SJSA1 (cell line): Measurements from ENCODE around the gene UBAP2. TPM values are rescaled to one million over a fixed set of nuclear protein-coding genes. Genes with fewer than 3 reads are reported as not detected.
"Not testable (repeated sequence)": the region's sequence is repeated elsewhere in the genome, so short reads cannot be mapped to it uniquely, and the experiment has no call there.

Experiments used
- DNase-seq, 2 experiments: peaks; one replicate each; pipeline ENCODE4 v3.0.0-alpha.2; 2015 to 2020; ENCODE audit warnings: low spot score in 2 of 2, low read depth in 1 of 2
- H3K27ac ChIP-seq: fragments of 250-450 bp; sonication (Bioruptor Pico); 2 replicates; pipeline ENCODE4 v1.5.1; 2020; ENCODE audit warnings: mild to moderate bottlenecking, moderate library complexity
- H3K27me3 ChIP-seq: fragments of 250-450 bp; sonication (Bioruptor Pico); replicated peaks from 2 replicates; pipeline ENCODE4 v1.5.1; 2020; ENCODE audit warnings: mild to moderate bottlenecking, moderate library complexity
- H3K36me3 ChIP-seq: fragments of 250-450 bp; sonication (Bioruptor Pico); 2 replicates; pipeline ENCODE4 v1.5.1; 2020; ENCODE audit warnings: mild to moderate bottlenecking
- H3K4me1 ChIP-seq: fragments of 250-450 bp; sonication (Bioruptor Pico); replicated peaks from 2 replicates; pipeline ENCODE4 v1.6.1; 2021; ENCODE audit warnings: mild to moderate bottlenecking
- H3K4me3 ChIP-seq: fragments of 250-450 bp; sonication (Bioruptor Pico); 2 replicates; pipeline ENCODE4 v1.5.1; 2020; ENCODE audit warnings: mild to moderate bottlenecking
- H3K9me3 ChIP-seq: fragments of 250-450 bp; sonication (Bioruptor Pico); replicated peaks from 2 replicates; pipeline ENCODE4 v1.5.1; 2020; ENCODE audit warnings: mild to moderate bottlenecking
- total RNA-seq: library from RNA; depleted of rRNA; stranded (reverse); fragments of >200 nt; shearing (Covaris generic); gene quantifications from 2 replicates; pipeline ENCODE4 v1.2.3, GENCODE V29; 2014

The UBAP2 gene
- total RNA-seq, 1 experiment from 2014 or later, result 10.7 TPM

DNA sequence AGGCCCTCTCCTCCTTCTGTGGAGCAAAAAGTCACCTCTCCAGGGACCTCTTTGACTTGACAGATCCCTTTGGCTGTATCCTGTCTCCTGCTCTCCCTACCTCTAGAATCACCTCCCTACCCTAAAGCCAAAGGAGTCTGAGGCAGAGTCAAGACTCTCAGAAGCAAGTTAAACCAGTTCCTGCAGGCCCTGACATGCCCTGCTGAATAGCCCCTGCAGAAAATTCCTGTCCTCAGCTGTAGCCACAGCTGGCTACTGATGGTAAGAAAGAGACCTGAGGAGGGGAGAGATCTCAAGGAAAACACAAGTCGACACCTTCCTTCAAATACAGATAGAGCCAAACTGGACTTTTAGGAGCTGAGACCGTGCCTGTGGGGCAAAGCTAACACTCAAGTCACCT, 23.7 kb upstream of the UBAP2 start:
- Histone ChIP-seq H3K4me1 (peaks cover 8% of the 10 kb centered on the region), H3K27ac (no peak overlapping the region), H3K36me3 (no peaks in the 10 kb centered on the region), H3K27me3 (no peaks in the 10 kb centered on the region), H3K9me3 (no peaks in the 10 kb centered on the region), H3K4me3 (no peak overlapping the region)
- DNase-seq, result no peak

DNA sequence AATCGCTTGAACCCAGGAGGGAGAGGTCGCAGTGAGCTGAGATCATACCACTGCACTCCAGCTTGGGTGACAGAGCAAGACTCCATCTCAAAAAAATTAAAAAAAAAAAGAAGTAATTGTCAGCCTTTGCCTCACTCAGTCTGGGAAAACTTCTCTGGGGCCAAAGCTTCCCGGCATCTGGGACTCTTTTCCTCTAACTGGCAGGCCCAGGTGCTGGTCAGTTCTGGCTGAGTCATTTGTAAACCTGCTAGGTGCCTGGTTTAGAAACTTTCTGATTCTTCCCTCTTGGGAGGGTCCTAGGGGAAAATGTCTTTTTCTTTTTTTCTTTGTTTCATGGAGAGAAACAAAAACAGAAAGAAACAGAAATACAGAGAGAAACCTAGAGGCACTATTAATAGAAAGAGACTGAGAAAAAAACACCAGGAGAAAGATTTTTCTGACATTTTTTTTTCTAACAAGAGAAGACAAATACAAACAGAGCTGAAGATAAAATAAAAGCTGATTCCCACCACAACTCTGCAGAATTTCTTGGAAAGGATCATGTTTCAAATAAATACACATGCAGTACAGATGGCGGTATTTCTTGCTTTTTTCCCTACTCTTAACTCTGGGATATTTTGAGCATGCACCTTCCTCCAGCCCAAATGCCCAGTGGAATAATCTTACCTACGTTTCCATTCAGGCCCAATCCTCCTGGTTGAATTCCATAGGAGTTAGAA, 22.1 kb upstream of the UBAP2 start:
- Histone ChIP-seq H3K27ac (no peak overlapping the region), H3K4me1 (peaks cover 8% of the 10 kb centered on the region), H3K36me3 (no peaks in the 10 kb centered on the region), H3K4me3 (no peak overlapping the region), H3K27me3 (no peaks in the 10 kb centered on the region), H3K9me3 (no peaks in the 10 kb centered on the region)
- no peak for DNase-seq

DNA sequence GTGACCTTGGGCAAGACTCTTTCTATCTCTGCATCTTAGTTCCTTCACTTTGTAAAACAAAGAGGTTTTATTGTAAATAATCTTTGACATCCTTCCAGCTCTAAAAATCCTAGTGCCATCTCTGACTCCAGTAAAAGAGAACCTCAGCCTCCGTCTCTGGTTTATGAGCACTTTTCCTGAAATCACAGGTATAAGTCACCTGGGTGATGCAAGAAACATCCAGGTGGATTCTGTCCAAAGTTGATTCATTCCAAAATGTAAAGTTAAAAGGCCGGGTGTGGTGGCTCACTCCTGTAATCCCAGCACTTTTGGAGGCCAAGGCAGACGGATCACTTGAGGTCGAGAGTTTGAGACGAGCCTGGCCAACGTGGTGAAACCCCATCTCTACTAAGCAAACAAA, 21.1 kb upstream of the UBAP2 start:
- Histone ChIP-seq H3K4me3 (no peak overlapping the region), H3K36me3 (no peaks in the 10 kb centered on the region), H3K27ac (no peak overlapping the region), H3K9me3 (no peaks in the 10 kb centered on the region), H3K27me3 (no peaks in the 10 kb centered on the region), H3K4me1 (peaks cover 8% of the 10 kb centered on the region)
- no peak for DNase-seq

DNA sequence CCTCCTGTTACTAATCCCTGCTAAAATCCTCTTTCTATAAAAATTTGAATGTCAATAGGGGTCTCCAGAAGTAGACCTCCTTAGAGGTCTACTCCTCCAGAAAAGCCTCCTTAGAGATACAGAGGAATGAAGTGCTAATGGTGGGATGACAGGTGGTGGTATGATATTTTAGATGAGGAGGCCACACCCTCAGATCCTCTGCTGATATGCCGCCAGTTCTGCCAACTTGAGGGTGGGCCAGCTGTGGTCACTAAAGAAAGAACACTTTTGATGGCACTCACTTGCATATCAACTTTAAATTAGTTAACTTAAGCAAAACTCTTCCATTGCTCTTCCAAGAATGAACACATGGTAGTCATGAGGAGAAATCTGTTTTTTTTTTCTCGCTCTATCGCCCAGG, 16.9 kb upstream of the UBAP2 start:
- Histone ChIP-seq H3K27me3 (no peaks in the 10 kb centered on the region), H3K4me1 (no peaks in the 10 kb centered on the region), H3K4me3 (no peak overlapping the region), H3K9me3 (no peaks in the 10 kb centered on the region), H3K27ac (no peak overlapping the region), H3K36me3 (no peaks in the 10 kb centered on the region)
- no peak for DNase-seq

DNA sequence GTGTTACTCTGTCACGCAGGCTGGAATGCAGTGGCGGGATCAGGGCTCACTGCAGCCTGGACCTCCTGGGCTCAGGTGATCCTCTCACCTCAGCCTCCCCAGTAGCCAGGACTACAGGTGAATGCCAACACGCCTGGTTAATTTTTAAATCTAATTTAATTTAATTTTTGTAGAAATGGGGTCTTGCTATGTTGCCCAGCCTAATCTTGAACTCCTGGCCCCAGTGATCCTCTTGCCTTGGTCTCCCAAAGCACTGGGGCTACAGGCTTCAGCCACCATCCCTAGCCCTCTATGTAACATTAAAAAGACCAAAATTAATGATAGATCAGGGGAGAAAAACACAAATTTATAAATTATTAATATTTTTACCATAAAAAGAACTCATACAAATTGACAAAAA, 11.3 kb upstream of the UBAP2 start:
- H3K36me3 ChIP-seq, result no peaks in the 10 kb centered on the region
- no peak overlapping the region for H3K4me3 ChIP-seq
- no peak for DNase-seq
- H3K27ac ChIP-seq, result no peak overlapping the region
- H3K27me3 ChIP-seq, result no peaks in the 10 kb centered on the region
- H3K4me1 ChIP-seq, result no peaks in the 10 kb centered on the region
- H3K9me3 ChIP-seq, result no peaks in the 10 kb centered on the region

DNA sequence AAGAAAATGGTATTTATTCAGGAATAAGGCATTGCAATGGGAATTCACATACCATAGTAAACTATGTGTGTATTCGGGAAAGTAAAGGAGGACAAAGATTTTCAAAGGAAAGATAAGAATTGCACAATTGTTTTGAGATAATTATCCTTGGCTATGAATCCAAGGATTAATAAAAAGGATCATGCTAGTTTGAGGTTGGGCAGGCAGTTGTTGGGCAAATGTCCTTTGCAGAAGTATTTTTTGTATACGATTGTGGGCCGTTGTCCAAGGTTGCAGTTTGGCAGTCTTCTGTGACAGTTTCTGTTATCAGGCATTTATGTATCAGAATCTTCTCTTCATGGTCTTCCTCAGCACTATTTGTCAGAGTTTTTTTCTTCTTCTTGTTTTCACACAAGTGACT, 10.6 kb upstream of the UBAP2 start:
- Histone ChIP-seq H3K27ac (no peak overlapping the region), H3K9me3 (no peaks in the 10 kb centered on the region), H3K4me3 (no peak overlapping the region), H3K36me3 (no peaks in the 10 kb centered on the region), H3K4me1 (no peaks in the 10 kb centered on the region), H3K27me3 (no peaks in the 10 kb centered on the region)
- no peak for DNase-seq

DNA sequence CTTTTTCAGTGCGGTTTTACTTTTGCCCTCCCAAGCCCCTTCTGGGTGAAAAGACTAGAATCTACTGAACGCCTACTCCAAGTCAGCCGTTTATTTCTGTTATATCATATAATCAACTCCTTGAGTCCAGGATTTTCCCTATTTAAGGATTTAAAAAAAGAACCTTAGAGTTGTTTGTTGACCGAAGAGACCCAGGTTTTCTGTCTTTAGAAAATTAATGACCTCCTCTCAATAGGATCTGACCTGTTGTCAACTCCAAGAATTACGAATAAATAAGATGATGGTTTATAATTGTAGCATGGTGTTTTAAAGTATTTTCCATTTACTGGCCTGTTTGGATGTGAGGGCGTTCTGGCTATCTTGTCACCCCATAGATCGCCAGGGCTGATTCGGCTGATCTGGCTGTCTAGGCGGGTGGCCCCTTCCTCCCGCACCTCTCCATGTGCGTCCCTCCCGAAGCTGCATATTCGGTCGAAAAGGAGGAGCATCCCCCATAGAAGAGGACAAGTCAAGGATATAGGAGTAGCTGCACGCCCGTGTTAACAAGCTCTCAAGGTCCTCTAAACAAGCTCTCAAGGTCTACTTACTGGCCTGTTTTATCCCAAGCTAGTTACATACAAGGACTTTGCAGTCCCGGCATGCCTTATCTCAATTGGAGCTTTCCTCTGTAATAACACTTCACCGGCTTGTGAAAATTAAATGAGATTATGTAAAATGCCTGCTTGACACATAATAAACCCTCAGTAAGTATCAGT, 1.1 kb upstream of the UBAP2 start:
- peak overlapping the region; percentile 75 for H3K4me3 ChIP-seq
- H3K9me3 ChIP-seq, result no peaks in the 10 kb centered on the region
- no peaks in the 10 kb centered on the region for H3K27me3 ChIP-seq
- H3K27ac ChIP-seq, result peak overlapping the region; percentile 97
- no peaks in the 10 kb centered on the region for H3K36me3 ChIP-seq
- H3K4me1 ChIP-seq, result peaks cover 11% of the 10 kb centered on the region
- DNase-seq, result no peak

DNA sequence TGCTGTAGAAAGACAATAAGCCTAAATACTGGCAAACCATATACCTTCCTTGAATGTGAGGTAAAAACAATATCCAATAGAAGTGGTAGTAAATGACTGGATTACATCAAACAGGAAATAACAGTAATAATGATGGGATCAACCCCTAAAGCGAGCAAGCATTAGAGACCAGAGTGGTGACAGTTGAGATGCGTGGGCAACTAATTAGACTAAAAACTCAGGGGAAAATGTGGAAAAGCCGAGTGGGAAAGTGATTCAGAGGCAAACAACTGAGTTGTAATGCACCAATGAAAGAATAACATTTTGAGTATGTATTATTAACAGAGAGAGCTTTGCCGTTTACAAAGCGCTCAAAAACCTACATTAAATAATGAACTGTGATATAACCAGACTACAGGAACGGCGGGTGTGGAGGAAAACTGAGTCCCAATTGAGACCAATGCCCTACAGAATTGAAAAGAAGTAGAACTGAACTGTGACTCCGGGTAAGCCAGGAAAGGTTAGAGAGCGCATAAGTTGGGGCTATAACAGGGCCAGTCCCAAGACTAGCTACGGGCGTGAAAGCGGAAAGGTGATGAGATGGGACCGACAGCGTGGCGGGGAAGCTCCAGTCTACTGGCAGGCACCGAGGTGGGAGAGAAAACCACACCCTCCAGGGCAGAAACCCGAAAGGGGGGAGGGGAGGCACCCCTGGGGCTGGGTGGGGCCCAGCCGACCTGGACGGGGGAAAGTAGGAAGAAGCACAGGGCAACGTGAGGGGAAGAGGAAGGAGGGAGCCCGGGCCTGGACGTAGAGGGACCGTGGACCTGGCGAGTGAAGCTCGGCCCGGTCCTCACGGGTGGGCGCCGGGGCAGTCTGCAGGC, 592 bp downstream of the UBAP2 start:
- H3K4me3 ChIP-seq, result peak overlapping the region; percentile 75
- H3K27ac ChIP-seq, result peak overlapping the region; percentile 97
- H3K9me3 ChIP-seq, result no peaks in the 10 kb centered on the region
- no peaks in the 10 kb centered on the region for H3K27me3 ChIP-seq
- peak in 1 of 2 experiments; percentile 40 for DNase-seq
- peaks cover 11% of the 10 kb centered on the region for H3K4me1 ChIP-seq
- H3K36me3 ChIP-seq, result no peaks in the 10 kb centered on the region

DNA sequence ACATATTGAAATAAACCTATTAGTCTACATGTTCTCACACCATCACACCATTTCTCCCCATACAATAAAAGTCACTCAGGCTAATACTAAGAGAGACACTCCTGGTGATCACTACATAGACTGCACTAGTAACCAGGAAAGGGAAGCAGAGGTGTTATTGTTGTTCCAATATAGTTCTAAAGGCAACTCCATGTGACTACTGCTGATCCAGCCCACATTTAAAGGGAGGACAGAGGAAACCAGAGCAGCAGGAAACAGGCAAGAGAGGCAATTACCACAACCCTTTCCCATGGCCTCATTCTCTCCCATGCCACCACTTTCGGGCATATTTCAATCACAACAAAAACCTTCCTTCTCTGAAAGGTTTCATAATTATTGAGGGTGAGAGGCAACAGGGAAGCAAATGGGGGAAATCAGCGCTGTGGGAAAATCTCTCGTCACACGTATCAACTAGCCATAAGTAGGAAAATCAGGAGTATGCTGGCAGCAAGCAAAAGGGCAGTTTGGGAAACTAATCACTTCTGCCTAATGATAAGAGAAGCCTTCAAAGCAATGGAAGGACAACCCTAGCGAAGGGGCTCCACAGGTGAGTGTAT, 1.8 kb downstream of the UBAP2 start:
- Histone ChIP-seq H3K4me1 (peaks cover 11% of the 10 kb centered on the region), H3K4me3 (no peak overlapping the region), H3K36me3 (no peaks in the 10 kb centered on the region), H3K27ac (no peak overlapping the region), H3K27me3 (no peaks in the 10 kb centered on the region), H3K9me3 (no peaks in the 10 kb centered on the region)
- no peak for DNase-seq

DNA sequence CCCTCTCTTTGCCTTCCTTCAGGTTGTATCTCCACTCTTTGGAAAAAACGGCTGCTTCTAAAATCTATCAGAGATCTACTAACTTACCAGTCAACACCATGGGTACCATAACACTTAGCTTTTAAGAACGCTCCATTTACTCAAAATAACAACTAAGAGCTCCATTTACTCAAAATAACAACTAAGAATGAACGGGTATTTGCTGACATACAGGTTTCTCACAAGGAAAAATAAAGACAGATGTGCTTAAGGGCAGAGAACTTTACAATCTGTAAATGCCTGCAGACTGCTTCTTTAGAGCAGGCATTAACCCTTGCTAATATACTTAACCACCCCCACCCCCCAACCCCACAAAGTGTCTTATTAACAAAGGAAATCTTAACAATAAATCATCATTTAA, 2.8 kb downstream of the UBAP2 start:
- DNase-seq, result no peak
- Histone ChIP-seq H3K4me3 (no peak overlapping the region), H3K27me3 (no peaks in the 10 kb centered on the region), H3K27ac (no peak overlapping the region), H3K36me3 (no peaks in the 10 kb centered on the region), H3K9me3 (no peaks in the 10 kb centered on the region), H3K4me1 (peaks cover 11% of the 10 kb centered on the region)

DNA sequence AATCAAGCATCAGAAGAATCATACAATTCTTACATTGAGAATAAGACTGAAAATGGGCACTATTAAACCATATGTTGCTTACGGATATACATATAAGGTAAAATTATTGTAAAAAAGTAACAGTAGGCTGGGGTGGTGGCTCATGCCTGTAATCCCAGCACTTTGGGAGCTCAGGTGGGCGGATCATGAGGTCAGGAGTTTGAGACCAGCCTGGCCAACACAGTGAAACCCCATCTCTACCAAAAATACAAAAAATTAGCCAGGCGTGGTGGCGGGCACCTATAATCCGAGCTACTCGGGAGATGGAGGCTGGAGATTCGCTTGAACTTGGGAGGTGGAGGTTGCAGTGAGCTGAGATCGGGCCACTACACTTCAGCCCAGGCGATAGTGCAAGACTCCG, 6.6 kb downstream of the UBAP2 start:
- H3K4me1 ChIP-seq, H3K27me3 ChIP-seq, DNase-seq, H3K36me3 ChIP-seq, H3K27ac ChIP-seq, H3K9me3 ChIP-seq, H3K4me3 ChIP-seq: not testable (repeated sequence)

DNA sequence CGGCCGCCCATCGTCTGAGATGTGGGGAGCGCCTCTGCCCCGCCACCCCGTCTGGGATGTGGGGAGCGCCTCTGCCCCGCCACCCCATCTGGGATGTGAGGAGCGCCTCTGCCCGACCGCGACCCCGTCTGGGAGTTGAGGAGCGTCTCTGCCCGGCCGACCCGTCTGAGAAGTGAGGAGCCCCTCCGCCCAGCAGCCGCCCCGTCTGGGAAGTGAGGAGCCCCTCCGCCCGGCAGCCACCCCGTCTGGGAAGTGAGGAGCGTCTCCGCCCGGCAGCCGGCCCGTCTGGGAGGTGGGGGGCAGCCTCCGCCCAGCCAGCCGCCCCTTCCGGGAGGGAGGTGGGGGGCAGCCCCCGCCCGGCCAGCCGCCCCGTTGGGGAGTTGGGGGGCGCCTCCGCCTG, 9.8 kb downstream of the UBAP2 start:
- H3K4me3 ChIP-seq, H3K36me3 ChIP-seq, H3K9me3 ChIP-seq, H3K27ac ChIP-seq, H3K27me3 ChIP-seq, DNase-seq: not testable (repeated sequence)
- H3K4me1 ChIP-seq, result peaks cover 22% of the 10 kb centered on the region

DNA sequence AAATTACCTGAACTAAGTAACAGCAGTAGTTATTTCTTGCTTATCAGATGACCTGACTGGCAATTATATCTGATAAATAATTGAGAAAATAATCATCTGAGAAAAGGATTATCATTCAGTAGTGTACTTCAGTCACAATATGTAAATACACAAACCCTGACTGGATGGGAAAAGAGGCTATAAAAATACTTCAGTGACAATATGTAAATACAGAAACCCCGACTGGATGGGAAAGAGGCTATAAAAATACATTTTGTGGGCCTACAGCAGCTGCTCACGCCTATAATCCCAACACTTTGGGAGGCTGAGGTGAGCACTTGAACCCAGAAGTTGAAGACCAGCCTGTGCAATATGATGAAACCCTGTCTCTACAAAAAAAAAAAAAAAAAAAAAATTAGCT, 11.1 kb downstream of the UBAP2 start:
- H3K9me3 ChIP-seq, result no peaks in the 10 kb centered on the region
- no peaks in the 10 kb centered on the region for H3K27me3 ChIP-seq
- H3K4me3 ChIP-seq, result no peak overlapping the region
- H3K4me1 ChIP-seq, result peaks cover 24% of the 10 kb centered on the region
- no peak for DNase-seq
- no peaks in the 10 kb centered on the region for H3K36me3 ChIP-seq
- no peak overlapping the region for H3K27ac ChIP-seq
